CD14-positive monocyte (primary cell): ENCODE data around the gene DUSP8. TPM values are rescaled to one million over a fixed set of nuclear protein-coding genes. Genes with fewer than 3 reads are reported as not detected.

Experiments
- DNase-seq, 3 donors: peaks; one replicate each; pipeline ENCODE4 v3.0.0-alpha.2; 2011 to 2022
- H2AFZ ChIP-seq: 2 replicates; pipeline ENCODE4 v1.6.0; 2012; ENCODE audit warnings: mild to moderate bottlenecking, low read depth, low read length, inconsistent platforms; ENCODE audit not compliant: insufficient read depth, poor library complexity, severe bottlenecking
- H3K27ac ChIP-seq, 2 donors: 1 replicate in 1 of 2; 2 replicates in 1 of 2; pipeline ENCODE4 v1.5.1; 2012 to 2013; ENCODE audit warnings: low read length in 2 of 2, control low read depth in 1 of 2, inconsistent platforms in 1 of 2, low read depth in 1 of 2, mild to moderate bottlenecking in 1 of 2
- H3K27me3 ChIP-seq, 2 donors: one replicate each; pipeline versions ENCODE4 v1.6.0 to v1.6.1; 2011 to 2013; ENCODE audit warnings: low read length in 2 of 2; ENCODE audit not compliant: control insufficient read depth in 2 of 2, insufficient read depth in 2 of 2
- H3K36me3 ChIP-seq, 2 donors: replicated peaks in 1 of 2; 1 replicate in 1 of 2; 2 replicates in 1 of 2; pipeline versions ENCODE4 v1.5.1 to v1.6.1; 2012 to 2013; ENCODE audit warnings: low read length in 2 of 2, control low read depth in 1 of 2, inconsistent platforms in 1 of 2, mild to moderate bottlenecking in 1 of 2; ENCODE audit not compliant: insufficient read depth in 2 of 2, control insufficient read depth in 1 of 2
- H3K4me1 ChIP-seq, 2 donors: 1 replicate in 1 of 2; 2 replicates in 1 of 2; pipeline versions ENCODE4 v1.5.1 to v1.6.1; 2012 to 2013; ENCODE audit warnings: low read length in 2 of 2, control low read depth in 1 of 2, inconsistent platforms in 1 of 2, mild to moderate bottlenecking in 1 of 2, moderate library complexity in 1 of 2; ENCODE audit not compliant: insufficient read depth in 2 of 2, control insufficient read depth in 1 of 2
- H3K4me2 ChIP-seq: replicated peaks from 2 replicates; pipeline ENCODE3; 2012; ENCODE audit warnings: low read length, moderate library complexity, mild to moderate bottlenecking; ENCODE audit not compliant: poor library complexity, severe bottlenecking; ENCODE audit errors: extremely low read depth
- H3K4me3 ChIP-seq, 3 experiments: fragments of 200-600 bp in 1 of 3; sonication (generic) in 1 of 3; replicated peaks in 1 of 3; 1 replicate in 2 of 3; 2 replicates in 1 of 3; pipeline ENCODE4 v1.5.1; 2011 to 2013; ENCODE audit warnings: low read length in 3 of 3, mild to moderate bottlenecking in 3 of 3, control low read depth in 2 of 3, low read depth in 2 of 3, inconsistent platforms in 1 of 3, moderate library complexity in 1 of 3
- H3K79me2 ChIP-seq: 2 replicates; pipeline ENCODE4 v1.6.0; 2012; ENCODE audit warnings: mild to moderate bottlenecking, control low read depth, inconsistent platforms, low read length, moderate library complexity; ENCODE audit not compliant: insufficient read depth
- H3K9ac ChIP-seq: 2 replicates; pipeline ENCODE4 v1.6.0; 2017; ENCODE audit warnings: low read length, mild to moderate bottlenecking; ENCODE audit not compliant: insufficient read depth, poor library complexity, severe bottlenecking
- H3K9me3 ChIP-seq, 2 donors: replicated peaks in 1 of 2; 1 replicate in 1 of 2; 2 replicates in 1 of 2; pipeline versions ENCODE4 v1.5.1 to v1.6.1; 2012 to 2013; ENCODE audit warnings: low read length in 2 of 2, control low read depth in 1 of 2; ENCODE audit not compliant: control insufficient read depth in 1 of 2, insufficient read depth in 1 of 2
- H4K20me1 ChIP-seq: 2 replicates; pipeline ENCODE4 v1.6.0; 2012; ENCODE audit warnings: mild to moderate bottlenecking, low read length, control low read depth, moderate library complexity; ENCODE audit not compliant: insufficient read depth
- H3K27ac Mint-ChIP-seq, 7 donors: one replicate each; pipeline ENCODE4 v1.8.0; 2020; ENCODE audit warnings: mild to moderate bottlenecking in 7 of 7, mixed read lengths in 7 of 7, moderate library complexity in 6 of 7, inconsistent platforms in 2 of 7
- H3K27me3 Mint-ChIP-seq, 3 donors: one replicate each; pipeline ENCODE4 v1.8.0; 2021 to 2022; ENCODE audit warnings: low read depth in 3 of 3, mild to moderate bottlenecking in 3 of 3, mixed read lengths in 3 of 3, moderate library complexity in 3 of 3, inconsistent platforms in 1 of 3
- H3K36me3 Mint-ChIP-seq, 2 donors: one replicate each; pipeline ENCODE4 v1.8.0; 2020; ENCODE audit warnings: mixed read lengths in 2 of 2, inconsistent platforms in 1 of 2, mild to moderate bottlenecking in 1 of 2
- H3K4me1 Mint-ChIP-seq: one replicate; pipeline ENCODE4 v1.8.0; 2020; ENCODE audit warnings: mild to moderate bottlenecking, mixed read lengths
- H3K4me3 Mint-ChIP-seq, 2 donors: one replicate each; pipeline ENCODE4 v1.8.0; 2020; ENCODE audit warnings: mild to moderate bottlenecking in 2 of 2, mixed read lengths in 2 of 2, moderate library complexity in 1 of 2
- H3K9me3 Mint-ChIP-seq, 7 donors: one replicate each; pipeline ENCODE4 v1.8.0; 2020 to 2022; ENCODE audit warnings: mixed read lengths in 7 of 7, mild to moderate bottlenecking in 6 of 7, moderate library complexity in 6 of 7, inconsistent platforms in 2 of 7
- CTCF ChIP-seq: fragments of 200-600 bp; IDR thresholded peaks from one replicate; pipeline ENCODE4 v1.8.0; 2022; ENCODE audit warnings: antibody characterized with exemption, mild to moderate bottlenecking
- WGBS: methylation state at CpG from one replicate; pipeline ENCODE4 v1.1.5; 2013; ENCODE audit warnings: missing lambda C conversion rate; ENCODE audit not compliant: insufficient coverage; 5-methylcytosine and 5-hydroxymethylcytosine counted together
- intact Hi-C, 2 donors: fragments of 100-400 bp; cut with micrococcal nuclease; formaldehyde crosslinking; loops; one replicate each; pipeline versions ENCODE4 v1.15.0 to v1.15.1; 2023
- polyA plus RNA-seq, 3 donors: library from polyadenylated mRNA; depleted of rRNA in 1 of 3; unstranded in 2 of 3; stranded (reverse) in 1 of 3; fragments of 300-500 nt in 2 of 3; fragments of >200 nt in 1 of 3; fragmentation: Illumina TruSeq in 2 of 3; gene quantifications; 1 replicate in 2 of 3; 2 replicates in 1 of 3; pipeline ENCODE4 v1.2.3, GENCODE V29; 2012 to 2021

The DUSP8 gene
- polyA plus RNA-seq, 3 donors = 0.61 TPM; not detected in 2

GRCh38 chr11:1574933-1575242 lies 2.8 kb upstream of the DUSP8 start:
- Mint-ChIP-seq H3K27me3 (peaks cover 53 to 71% (median 58%) of the 10 kb centered on the region in 3 donors), H3K9me3 (peaks cover 11 to 25% (median 22%) of the 10 kb centered on the region in 7 donors), H3K4me3 (peak overlapping the region in 1 of 2 donors; percentile 70), H3K27ac (no peak overlapping the region), H3K36me3 (no peaks in the 10 kb centered on the region), H3K4me1 (no peaks in the 10 kb centered on the region)
- H3K79me2 ChIP-seq = no peaks in the 10 kb centered on the region
- H3K9me3 ChIP-seq = peaks cover 12 to 20% of the 10 kb centered on the region in 2 donors
- H4K20me1 ChIP-seq = no peaks in the 10 kb centered on the region
- no peaks in the 10 kb centered on the region for H3K36me3 ChIP-seq
- H2AFZ ChIP-seq = no peak overlapping the region
- no peak overlapping the region for H3K4me3 ChIP-seq
- H3K27ac ChIP-seq = no peak overlapping the region
- H3K4me1 ChIP-seq = peaks cover 6 to 24% of the 10 kb centered on the region in 2 donors
- peak; percentile 44 for TF ChIP-seq CTCF
- intact Hi-C loops = loop anchor here (5.0 to 10.0 kb wide), 3 partner anchors 263 to 373 kb away; no protein-coding TSS in a partner anchor
- H3K4me2 ChIP-seq = no peak overlapping the region
- WGBS = 15% methylated on average over 4 of the region's 7 CpGs
- H3K27me3 ChIP-seq = peaks cover 27 to 48% of the 10 kb centered on the region in 2 donors
- no peak for DNase-seq
- H3K9ac ChIP-seq = no peak overlapping the region

GRCh38 chr11:1574238-1574932 lies 2.3 kb upstream of the DUSP8 start:
- no peak overlapping the region for H3K9ac ChIP-seq
- no peak overlapping the region for H3K27ac Mint-ChIP-seq
- H3K4me3 Mint-ChIP-seq = peak overlapping the region; percentile 45 to 55
- H3K36me3 ChIP-seq = no peaks in the 10 kb centered on the region
- no peaks in the 10 kb centered on the region for H4K20me1 ChIP-seq
- H3K27me3 Mint-ChIP-seq = peaks cover 58 to 75% (median 59%) of the 10 kb centered on the region in 3 donors
- WGBS = 2% methylated on average over 64 of the region's 64 CpGs
- DNase-seq = peak in 2 of 3 donors; percentile 28 to 43
- H2AFZ ChIP-seq = peak overlapping the region; percentile 50
- peak; percentile 98 for TF ChIP-seq CTCF
- peak overlapping the region in 1 of 3 experiments; percentile 50 for H3K4me3 ChIP-seq
- H3K4me2 ChIP-seq = peak overlapping the region; percentile 60
- no peaks in the 10 kb centered on the region for H3K36me3 Mint-ChIP-seq
- H3K9me3 Mint-ChIP-seq = peaks cover 11 to 22% (median 19%) of the 10 kb centered on the region in 7 donors
- H3K27me3 ChIP-seq = peaks cover 27 to 53% of the 10 kb centered on the region in 2 donors
- no peaks in the 10 kb centered on the region for H3K4me1 Mint-ChIP-seq
- H3K79me2 ChIP-seq = no peaks in the 10 kb centered on the region
- intact Hi-C loops = loop anchor here (5.0 to 10.0 kb wide), 3 partner anchors 262 to 372 kb away; no protein-coding TSS in a partner anchor
- H3K4me1 ChIP-seq = peaks cover 6 to 24% of the 10 kb centered on the region in 2 donors
- H3K9me3 ChIP-seq = peaks cover 12 to 20% of the 10 kb centered on the region in 2 donors
- H3K27ac ChIP-seq = no peak overlapping the region
